Endothelial cell of umbilical vein (primary cell): ENCODE data around the gene MMP25. TPM values are rescaled to one million over a fixed set of nuclear protein-coding genes. Genes with fewer than 3 reads are reported as not detected.

ENCODE experiments used
- BruUV-seq: library from RNA; stranded (reverse); fragments of 400-500 nt; replicated peaks from 2 replicates; lab custom pipeline; 2021; lab: Mats Ljungman, UMichigan
- CTCF ChIA-PET: fragments of 300-600, 350-600 bp; sonication (Branson Sonifier 250); formaldehyde crosslinking; loops from one replicate; lab custom pipeline; 2021; ENCODE audit warnings: antibody characterized with exemption, inconsistent platforms; lab: Charles Lee
- POLR2A ChIA-PET: fragments of 300-600, 350-600 bp; sonication (Branson Sonifier 250); formaldehyde crosslinking; loops from one replicate; lab custom pipeline; 2021; ENCODE audit warnings: antibody characterized with exemption, inconsistent platforms; lab: Charles Lee
- DNase-seq: peaks from one replicate; pipeline ENCODE4 v3.0.0-alpha.2; 2011; ENCODE audit warnings: low read depth, low spot score
- FAIRE-seq: peaks from 2 replicates; lab custom pipeline; 2011; peaks lifted over from hg19 to GRCh38; lab: Jason Lieb, UNC
- H2AFZ ChIP-seq: 2 replicates; pipeline ENCODE4 v1.6.0; 2012; ENCODE audit warnings: low read depth, low read length, control low read depth, inconsistent platforms
- H3K27ac ChIP-seq: 2 replicates; pipeline ENCODE4 v1.5.1; 2011; ENCODE audit warnings: low read depth, mild to moderate bottlenecking, control low read depth, low read length, moderate library complexity; ENCODE audit not compliant: insufficient read depth
- H3K27me3 ChIP-seq, 2 experiments: 2 replicates each; pipeline versions ENCODE4 v1.6.0 to v1.6.1; 2011; ENCODE audit warnings: low read length in 2 of 2, mixed read lengths in 1 of 2; ENCODE audit not compliant: control insufficient read depth in 2 of 2, insufficient read depth in 2 of 2
- H3K36me3 ChIP-seq, 2 experiments: 2 replicates in 1 of 2; 3 replicates in 1 of 2; pipeline ENCODE4 v1.5.1; 2011; ENCODE audit warnings: low read length in 2 of 2, mild to moderate bottlenecking in 1 of 2, moderate library complexity in 1 of 2; ENCODE audit not compliant: control insufficient read depth in 2 of 2, insufficient read depth in 2 of 2; ENCODE audit errors: extremely low read depth in 1 of 2
- H3K4me1 ChIP-seq: 3 replicates; pipeline ENCODE4 v1.5.1; 2011; ENCODE audit warnings: mild to moderate bottlenecking, low read length; ENCODE audit not compliant: control insufficient read depth, insufficient read depth; ENCODE audit errors: extremely low read depth
- H3K4me2 ChIP-seq: 2 replicates; pipeline ENCODE4 v1.6.1; 2011; ENCODE audit warnings: low read length, control low read depth, mixed read lengths; ENCODE audit not compliant: insufficient read depth
- H3K4me3 ChIP-seq, 3 experiments: fragments of 200-600 bp in 1 of 3; sonication (generic), shearing (Covaris generic) in 1 of 3; replicated peaks in 1 of 3; 2 replicates each; pipeline ENCODE4 v1.5.1; 2011 to 2016; ENCODE audit warnings: control low read depth in 3 of 3, low read length in 3 of 3, mild to moderate bottlenecking in 2 of 3, inconsistent platforms in 1 of 3, low read depth in 1 of 3, moderate library complexity in 1 of 3; ENCODE audit not compliant: insufficient read depth in 1 of 3
- H3K79me2 ChIP-seq: 2 replicates; pipeline ENCODE4 v1.6.0; 2012; ENCODE audit warnings: low read length, inconsistent platforms; ENCODE audit not compliant: control insufficient read depth, insufficient read depth
- H3K9ac ChIP-seq: replicated peaks from 2 replicates; pipeline ENCODE3; 2011; ENCODE audit warnings: low read length, control low read depth; ENCODE audit not compliant: insufficient read depth; ENCODE audit errors: extremely low read depth
- H3K9me1 ChIP-seq: replicated peaks from 3 replicates; pipeline ENCODE4 v1.6.0; 2011; ENCODE audit warnings: mild to moderate bottlenecking, low read length; ENCODE audit not compliant: control insufficient read depth, insufficient read depth; ENCODE audit errors: extremely low read depth
- H3K9me3 ChIP-seq: replicated peaks from 2 replicates; pipeline ENCODE4 v1.5.1; 2012; ENCODE audit warnings: low read length, inconsistent platforms; ENCODE audit not compliant: control insufficient read depth, insufficient read depth
- H4K20me1 ChIP-seq: replicated peaks from 2 replicates; pipeline ENCODE3; 2011; ENCODE audit warnings: mild to moderate bottlenecking, low read length; ENCODE audit not compliant: control insufficient read depth, insufficient read depth; ENCODE audit errors: extremely low read depth
- CTCF ChIP-seq, 2 donors: IDR thresholded peaks; 1 replicate in 1 of 2; 2 replicates in 1 of 2; pipeline ENCODE4 v1.5.1; 2011; ENCODE audit warnings: low read length in 2 of 2, mild to moderate bottlenecking in 2 of 2, moderate library complexity in 2 of 2, control low read depth in 1 of 2, inconsistent platforms in 1 of 2, low read depth in 1 of 2; ENCODE audit not compliant: insufficient read depth in 1 of 2; ENCODE audit errors: extremely low read depth in 1 of 2
- EZH2 ChIP-seq: IDR thresholded peaks from 2 replicates; pipeline ENCODE4 v1.6.1; 2012; ENCODE audit warnings: borderline replicate concordance, low read depth, mild to moderate bottlenecking, moderate library complexity, low read length, inconsistent platforms; ENCODE audit not compliant: severe bottlenecking
- FOS ChIP-seq: IDR thresholded peaks from 2 replicates; pipeline ENCODE4 v1.6.1; 2011; ENCODE audit warnings: mild to moderate bottlenecking, low read length, moderate library complexity, borderline replicate concordance; ENCODE audit not compliant: insufficient read depth
- MYC ChIP-seq: IDR thresholded peaks from one replicate; pipeline ENCODE4 v1.6.1; 2011; ENCODE audit warnings: mild to moderate bottlenecking, low read depth, low read length
- POLR2A ChIP-seq: IDR thresholded peaks from 2 replicates; pipeline ENCODE4 v1.6.1; 2012; ENCODE audit warnings: low read depth, mild to moderate bottlenecking, control low read depth, low read length
- dilution Hi-C: fragments of 300-500 bp; cut with MboI; formaldehyde crosslinking; loops from one replicate; pipeline ENCODE4 v1.15.0; 2019; ENCODE audit warnings: low sequenced_read_pairs; ENCODE audit not compliant: extremely low pct_ligation_motif_present
- intact Hi-C: fragments of 100-400 bp; cut with micrococcal nuclease; formaldehyde crosslinking; loops from one replicate; pipeline ENCODE4 v1.10.0; 2022
- polyA plus RNA-seq, 4 experiments: library from polyadenylated mRNA; depleted of rRNA in 3 of 4; stranded (reverse) in 3 of 4; unstranded in 1 of 4; fragments of >200 nt; gene quantifications; 2 replicates each; pipeline versions ENCODE4 v1.2.1 to v1.2.3, GENCODE V29; 2011 to 2012; ENCODE audit warnings: missing spikeins in 1 of 4
- total RNA-seq: library from RNA; stranded (reverse); gene quantifications from 2 replicates; pipeline ENCODE4 v1.2.3, GENCODE V29; 2021

The MMP25 gene
- total and polyA plus RNA-seq, 2 donors (not counting 3 experiments of a cell fraction or from before 2014, with no cell fraction given) = 0.08 to 0.35 TPM

- Histone ChIP-seq H3K4me1 (peaks cover 2% of the 10 kb centered on the region), H3K27ac (no peak overlapping the region), H3K9me3 (no peaks in the 10 kb centered on the region), H3K4me3 (no peak overlapping the region), H3K36me3 (no peaks in the 10 kb centered on the region), H3K27me3 (peaks cover 26% of the 10 kb centered on the region in 2 experiments), H3K79me2 (no peaks in the 10 kb centered on the region), H4K20me1 (no peaks in the 10 kb centered on the region), H3K4me2 (no peak overlapping the region), H3K9ac (no peak overlapping the region), H3K9me1 (no peaks in the 10 kb centered on the region), H2AFZ (no peak overlapping the region)
- dilution Hi-C loops = no loop called here
- no peak for FAIRE-seq
- no peak for DNase-seq
- TF ChIP-seq POLR2A (no peak), MYC (no peak)
- BruUV-seq = no TSS peak
- POLR2A ChIA-PET = interaction anchor here (0.6 kb wide), 1 partner anchor 18 kb away, joined by 4 read pairs; no protein-coding TSS in a partner anchor
- CTCF ChIA-PET = interaction anchor here (1.5 to 14.7 kb wide), 2 partner anchors 11 to 72 kb away, joined by 4 to 200 read pairs; no protein-coding TSS in a partner anchor
- intact Hi-C loops = no loop called here
Measured at GRCh38 chr16:3042376-3042775, 4.0 kb upstream of the MMP25 start.

DNA sequence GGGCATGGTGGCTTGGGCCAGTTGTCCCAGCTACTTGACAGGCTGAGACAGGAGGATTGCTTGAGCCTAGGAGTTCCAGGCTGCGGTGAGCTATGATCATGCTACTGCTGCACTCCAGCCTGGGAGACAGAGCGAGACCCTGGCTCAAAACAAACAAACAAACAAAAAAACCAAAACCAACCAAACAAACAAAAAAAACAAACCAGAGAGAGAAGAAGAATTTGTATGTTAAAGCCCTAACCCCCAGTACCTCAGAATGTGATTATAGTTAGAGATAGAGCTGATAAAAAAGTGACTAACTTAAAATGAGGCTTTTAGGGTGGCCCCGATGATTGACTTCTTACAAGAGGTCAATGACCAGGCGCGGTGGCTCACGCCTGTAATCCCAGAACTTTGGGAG is 1.7 kb upstream of the MMP25 start:
- Histone ChIP-seq H3K9me1 (no peaks in the 10 kb centered on the region), H3K9ac (no peak overlapping the region), H3K27ac (no peak overlapping the region), H3K4me2 (no peak overlapping the region), H3K9me3 (no peaks in the 10 kb centered on the region), H2AFZ (no peak overlapping the region), H3K4me3 (no peak overlapping the region), H4K20me1 (no peaks in the 10 kb centered on the region), H3K4me1 (peaks cover 2% of the 10 kb centered on the region), H3K79me2 (no peaks in the 10 kb centered on the region), H3K27me3 (peaks cover 18 to 26% of the 10 kb centered on the region in 2 experiments), H3K36me3 (no peaks in the 10 kb centered on the region)
- no peak for FAIRE-seq
- no TSS peak for BruUV-seq
- CTCF ChIA-PET = interaction anchor here (1.5 to 14.7 kb wide), 2 partner anchors 14 to 85 kb away, joined by 7 to 200 read pairs; no protein-coding TSS in a partner anchor
- intact Hi-C loops (no loop called here), dilution Hi-C loops (no loop called here)
- DNase-seq = no peak
- TF ChIP-seq EZH2 (no peak), FOS (no peak), CTCF (IDR thresholded peaks at IDR 0.05; ENCODE audit: extremely low read depth in 1 of 2, insufficient read depth in 1 of 2, low read depth in 1 of 2, low read length in 2 of 2) (no peak)
- POLR2A ChIA-PET = no interaction called here
